Measurements from ENCODE around the gene ADAMTS10.

Gene ADAMTS10

GRCh38 chr19:8532225-8532624 lies 78.3 kb downstream of the ADAMTS10 start:
- Mint-ChIP-seq H3K27ac (no peak overlapping the region), H3K9me3 (ENCODE audit: low read depth) (no peaks in the 10 kb centered on the region), H3K36me3 (peaks cover 3% of the 10 kb centered on the region)

GRCh38 chr19:8531470-8531869 lies 79.0 kb downstream of the ADAMTS10 start:
- H3K4me1 Mint-ChIP-seq (ENCODE audit: low read depth), result peaks cover 8% of the 10 kb centered on the region
- H3K27ac Mint-ChIP-seq, result no peak overlapping the region
- H3K27me3 Mint-ChIP-seq, result no peaks in the 10 kb centered on the region
- no peak overlapping the region for H3K4me3 Mint-ChIP-seq
- peaks cover 3% of the 10 kb centered on the region for H3K36me3 Mint-ChIP-seq
- H3K9me3 Mint-ChIP-seq (ENCODE audit: low read depth), result no peaks in the 10 kb centered on the region

More at GRCh38 chr19:8532225-8532624, 78.3 kb downstream of the ADAMTS10 start:
- peaks cover 8% of the 10 kb centered on the region for H3K4me1 Mint-ChIP-seq (ENCODE audit: low read depth)
- no peaks in the 10 kb centered on the region for H3K27me3 Mint-ChIP-seq
- no peak overlapping the region for H3K4me3 Mint-ChIP-seq
